Superior temporal gyrus (tissue), 1 donor: ENCODE measurements around the gene ADGRD2.

ENCODE experiments used
- DNase-seq: peaks from one replicate; pipeline ENCODE4 v3.0.0-alpha.2; 2016; ENCODE audit errors: extremely low spot score

The ADGRD2 gene

DNA sequence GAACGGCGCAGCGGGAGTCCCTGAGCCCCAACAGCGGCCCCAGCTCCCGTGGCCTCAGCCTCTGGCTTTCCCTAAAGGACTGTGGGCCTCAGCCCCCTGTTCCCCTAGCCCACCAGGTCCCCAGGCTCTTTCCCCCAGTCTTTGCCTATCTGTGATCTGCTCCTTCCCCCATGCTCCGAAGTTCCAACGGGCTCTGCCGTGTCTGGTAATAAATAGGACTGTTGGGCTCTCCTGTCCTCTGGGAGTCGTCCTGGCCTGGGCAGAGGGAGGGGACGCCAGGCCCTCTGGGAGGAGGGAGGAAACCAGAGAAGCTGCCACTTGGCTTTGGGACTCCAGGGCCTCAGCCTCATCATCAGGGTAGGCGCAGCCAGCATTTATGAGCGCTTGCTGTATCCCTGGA, 28.1 kb downstream of the ADGRD2 start:
- DNase-seq = no peak

DNA sequence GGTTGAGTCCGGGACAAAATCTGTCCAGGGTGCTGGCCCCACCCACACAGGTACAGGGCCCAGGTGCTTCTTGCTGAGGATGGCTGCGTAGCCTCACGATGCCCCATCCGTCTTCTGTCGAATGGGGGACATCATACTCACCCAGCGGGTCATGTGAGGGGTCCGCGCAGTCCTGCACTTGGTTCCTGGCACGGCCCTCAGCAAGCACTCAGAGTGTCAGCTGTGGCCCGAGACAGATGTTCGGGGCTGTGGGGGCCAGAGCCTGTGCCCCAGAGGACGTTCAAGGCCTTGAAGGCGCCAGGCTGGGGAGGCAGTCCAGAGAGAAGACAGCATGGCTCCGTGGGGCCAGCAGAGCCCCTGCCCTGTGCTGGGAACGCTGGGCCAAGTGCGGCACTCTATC, 29.1 kb downstream of the ADGRD2 start:
- DNase-seq = no peak

DNA sequence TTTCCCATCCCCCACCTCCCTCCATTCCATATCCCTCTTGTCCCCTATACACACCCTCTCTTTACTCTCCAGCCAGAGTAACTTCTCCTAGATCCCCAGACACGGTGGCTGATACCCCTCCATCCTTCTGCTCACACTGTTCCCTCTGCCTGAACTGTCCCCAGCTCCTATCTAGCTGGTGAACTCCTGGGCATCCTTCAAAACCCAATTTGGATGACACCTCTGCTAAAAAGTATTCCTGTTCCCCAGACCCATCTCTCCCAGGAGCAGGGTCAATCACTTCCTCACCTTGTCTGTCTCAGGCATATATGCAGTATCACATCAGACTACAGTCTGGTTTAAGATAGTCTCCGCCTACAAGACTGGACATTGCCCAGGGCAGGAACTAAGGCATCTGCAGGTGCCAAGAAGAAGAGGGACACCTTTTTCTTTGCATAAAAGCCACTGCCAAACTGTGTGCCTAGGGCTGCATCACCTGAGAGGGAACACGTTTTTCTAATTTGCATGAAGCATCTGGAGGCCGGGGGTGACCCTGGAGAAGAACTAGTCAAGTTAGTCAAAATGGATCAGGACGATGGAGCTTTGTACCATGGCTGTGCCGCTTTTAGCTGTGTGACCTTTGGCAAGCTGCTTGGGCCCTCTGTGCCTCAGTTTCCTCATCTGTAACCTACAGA, 29.8 kb downstream of the ADGRD2 start:
- DNase-seq = no peak

DNA sequence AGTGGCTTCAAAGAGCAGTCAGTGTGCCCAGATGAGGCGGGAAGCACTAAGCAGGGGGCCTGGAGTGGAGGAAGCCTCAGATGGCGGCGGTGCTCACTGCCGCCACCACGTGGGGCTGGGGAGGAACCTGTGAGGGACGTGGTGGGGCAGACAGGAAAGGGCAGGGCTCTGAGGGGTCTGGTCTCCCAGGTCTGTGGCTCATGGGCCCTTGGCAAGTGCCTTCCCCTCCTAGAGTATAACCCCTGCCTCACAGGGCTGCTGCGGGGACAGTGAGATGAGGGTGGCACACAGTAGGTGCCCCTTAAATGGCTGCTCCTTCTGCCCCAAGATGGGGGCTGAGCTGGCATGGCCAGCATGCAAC, 30.4 kb downstream of the ADGRD2 start:
- no peak for DNase-seq

DNA sequence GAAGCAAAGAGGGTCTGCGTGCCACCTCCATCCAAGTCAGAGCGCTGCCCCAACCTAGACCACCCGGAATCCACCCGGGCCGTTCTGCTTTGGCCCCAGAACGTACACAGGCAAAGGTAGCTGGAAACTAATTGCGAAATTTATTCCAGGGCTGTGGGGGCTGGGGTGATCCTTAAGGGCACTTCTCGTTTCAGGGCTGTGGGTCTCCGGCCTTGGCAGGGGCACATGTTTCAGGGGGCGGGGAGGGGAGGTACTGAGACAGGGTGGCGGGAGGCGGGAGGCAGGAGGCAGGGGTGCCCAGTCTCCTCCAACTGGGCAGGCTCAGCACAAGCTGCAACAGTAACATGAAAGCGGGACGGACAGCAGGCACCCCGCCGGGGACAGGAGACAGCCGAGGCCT, 30.9 kb downstream of the ADGRD2 start:
- DNase-seq = no peak

DNA sequence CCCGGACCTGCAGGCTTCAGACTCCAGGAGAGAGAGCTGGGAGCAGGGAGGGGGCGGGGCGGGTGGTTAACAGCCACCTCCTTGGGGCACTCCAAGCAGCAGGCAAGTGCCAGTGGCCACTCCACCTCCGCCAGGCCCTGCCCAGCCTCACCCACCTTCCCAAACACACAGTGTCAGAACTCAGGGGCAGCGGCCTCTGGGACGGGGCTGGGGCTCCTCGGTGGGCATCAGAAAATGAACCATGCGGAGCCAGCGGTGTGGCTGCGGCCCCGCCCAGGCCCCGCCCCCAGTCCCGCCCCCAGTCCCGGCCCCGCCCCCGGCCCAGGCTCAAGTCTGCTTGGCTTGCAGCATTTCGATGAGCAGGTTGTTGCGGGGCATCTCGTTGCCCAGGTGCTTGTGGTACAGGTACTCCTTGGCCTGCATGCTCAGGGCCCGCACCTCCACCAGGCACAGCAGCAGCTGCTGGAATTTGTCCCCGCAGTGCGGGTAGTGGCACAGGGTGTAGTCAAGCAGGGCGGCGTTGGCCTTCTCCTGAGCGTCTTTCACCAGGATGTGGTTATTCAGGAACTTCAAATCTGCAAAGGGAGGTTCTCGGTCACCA, 32.3 kb downstream of the ADGRD2 start:
- no peak for DNase-seq

DNA sequence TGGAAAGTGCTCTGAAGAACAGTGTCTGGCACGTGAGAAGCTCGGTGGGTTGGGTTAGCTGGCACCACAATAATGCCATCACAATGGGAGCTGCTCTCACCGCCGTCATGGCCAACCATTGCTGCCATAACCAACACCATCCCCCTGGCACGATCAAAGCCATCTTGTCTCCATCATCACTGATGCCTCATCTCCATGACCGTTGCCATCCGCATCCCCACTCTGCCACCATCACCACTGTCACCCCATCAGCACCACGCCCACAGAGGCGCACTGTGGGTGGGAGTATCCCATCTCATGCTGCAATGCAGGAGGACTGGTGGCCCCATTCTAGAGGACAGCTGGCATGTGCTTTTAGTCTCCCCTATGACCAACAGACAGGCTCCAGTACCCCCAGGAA, 33.2 kb downstream of the ADGRD2 start:
- no peak for DNase-seq

DNA sequence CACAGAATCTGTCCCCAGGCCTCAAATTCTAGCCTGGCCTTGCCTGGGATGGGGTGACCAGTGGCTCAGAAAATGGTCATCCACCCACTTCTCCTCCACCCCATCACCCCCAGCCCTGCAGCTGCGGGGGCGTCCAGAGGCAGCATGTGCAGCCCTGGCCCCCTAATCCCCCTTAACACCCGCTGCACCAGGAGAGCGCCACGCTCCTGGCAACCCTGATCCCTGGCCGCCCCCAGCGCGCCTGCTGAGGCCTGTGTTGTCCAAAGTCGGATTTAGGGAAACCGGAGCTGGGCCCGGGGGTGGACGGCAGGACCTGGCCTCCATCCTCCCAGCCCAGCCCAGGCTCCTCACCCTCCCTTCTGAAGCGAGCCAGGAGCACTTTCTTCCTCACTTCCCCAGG, 35.0 kb downstream of the ADGRD2 start:
- no peak for DNase-seq

DNA sequence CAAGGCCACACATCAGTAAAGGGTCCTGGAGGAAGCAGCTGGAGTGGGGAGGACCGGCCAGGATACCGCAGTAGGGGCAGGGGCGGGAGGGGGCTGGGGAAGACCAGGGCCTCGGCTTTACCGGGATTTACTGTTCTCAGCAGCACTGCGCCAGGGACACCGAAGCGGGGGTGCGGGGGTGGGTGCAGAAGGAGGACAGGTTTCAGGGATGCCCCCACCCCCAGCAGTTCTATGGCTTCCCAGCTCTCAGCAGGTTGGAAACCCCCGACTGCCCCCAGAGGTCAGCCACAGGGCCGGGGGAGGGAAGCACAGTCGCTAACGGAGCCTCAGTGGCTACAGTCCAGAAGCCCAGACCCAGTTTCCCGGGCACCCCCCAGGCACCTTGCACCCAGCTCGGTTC, 35.7 kb downstream of the ADGRD2 start:
- no peak for DNase-seq

DNA sequence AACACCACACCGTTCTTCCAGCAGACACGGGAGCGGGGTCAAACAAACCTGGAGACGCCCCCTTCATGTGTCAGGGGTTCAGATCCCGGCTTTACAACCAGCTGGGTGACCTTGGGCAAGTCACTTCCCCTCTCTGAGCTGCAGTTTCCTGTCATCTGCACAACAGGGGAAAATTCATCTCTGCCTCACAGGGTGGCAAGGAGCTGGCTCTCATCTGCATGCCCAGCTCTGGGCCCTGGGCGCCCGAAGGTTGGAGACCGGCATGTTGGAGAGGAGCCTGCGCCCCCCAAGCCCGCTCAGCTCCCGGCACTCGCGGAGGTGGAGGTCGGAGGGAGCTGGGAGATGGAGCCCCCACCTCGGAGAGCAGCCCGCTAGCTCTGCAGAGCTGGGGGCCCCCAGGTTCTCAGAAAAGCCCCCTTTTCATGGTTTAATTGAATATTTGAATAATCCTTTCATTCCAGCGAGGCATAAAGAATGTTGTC, 36.6 kb downstream of the ADGRD2 start:
- no peak for DNase-seq

DNA sequence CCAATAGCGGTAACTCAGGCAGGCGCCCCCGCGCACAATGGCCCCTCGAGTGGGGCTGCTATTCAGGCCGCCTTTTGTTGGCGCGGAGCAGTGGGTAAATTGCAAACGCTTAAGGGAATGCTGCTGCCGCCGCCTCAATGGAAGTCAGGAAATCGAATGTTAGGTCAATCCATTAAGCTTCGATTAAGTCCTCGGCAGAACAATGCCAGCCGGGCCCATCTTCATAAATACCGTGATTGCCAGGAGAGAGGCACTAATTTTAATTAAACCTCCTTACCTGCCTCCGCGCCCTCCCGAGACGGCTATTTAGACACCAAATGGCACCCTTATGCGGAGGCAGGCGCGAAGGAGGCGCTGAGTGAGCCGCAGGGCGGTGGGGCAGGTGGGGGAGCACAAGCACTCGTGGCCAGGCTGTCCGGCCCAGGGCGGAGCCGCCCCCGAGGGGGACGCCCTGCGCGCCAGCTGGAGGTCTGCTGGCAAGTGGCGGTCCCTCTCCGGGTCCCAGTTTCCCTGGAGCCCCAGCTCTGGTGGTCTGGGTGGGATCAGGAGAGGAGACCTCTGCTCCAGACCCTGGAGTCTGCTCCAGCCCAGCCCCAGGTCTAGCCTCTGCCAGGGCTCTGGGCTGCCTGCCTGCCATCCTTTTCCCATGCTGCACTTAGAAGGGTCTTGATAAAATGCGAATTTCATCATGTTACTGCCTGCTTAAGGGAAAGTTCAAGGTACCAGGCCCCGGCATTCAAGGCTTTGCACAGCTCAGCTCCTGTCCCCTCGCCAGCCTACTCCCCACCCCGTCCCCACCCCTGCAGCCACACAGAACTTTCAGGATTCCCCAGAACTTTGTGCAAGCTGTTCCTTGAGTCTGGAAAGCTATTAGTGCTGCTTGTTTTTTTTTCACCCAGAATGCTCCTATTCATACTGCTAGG, 37.3 kb downstream of the ADGRD2 start:
- DNase-seq = no peak

DNA sequence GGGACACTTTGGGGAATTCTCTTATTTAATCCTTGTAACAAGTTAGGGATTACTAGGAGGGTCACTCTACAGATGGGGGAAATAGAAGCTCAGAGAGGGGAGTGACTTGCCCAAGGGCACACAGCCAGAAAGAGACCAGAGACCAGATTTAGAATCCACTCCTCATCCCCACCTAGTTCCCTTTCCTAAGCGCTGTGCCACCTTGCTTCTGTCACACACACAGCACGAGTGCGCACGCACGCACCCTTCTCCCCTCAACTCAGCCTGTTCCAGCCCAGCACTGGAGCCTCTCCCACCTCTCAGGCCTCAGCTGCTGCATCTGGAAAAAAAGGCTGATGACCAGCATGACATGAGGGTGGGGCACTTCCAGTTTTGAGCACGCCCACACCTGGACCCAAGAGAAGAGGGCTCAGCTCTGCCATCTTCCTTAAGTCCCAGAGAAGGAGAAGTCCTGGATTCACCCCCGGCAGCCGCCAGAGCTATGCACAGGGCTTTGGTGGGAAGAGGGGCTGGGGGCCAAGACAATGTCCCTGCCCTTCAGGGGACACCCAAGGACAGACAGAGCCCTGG, 38.5 kb downstream of the ADGRD2 start:
- DNase-seq = no peak

DNA sequence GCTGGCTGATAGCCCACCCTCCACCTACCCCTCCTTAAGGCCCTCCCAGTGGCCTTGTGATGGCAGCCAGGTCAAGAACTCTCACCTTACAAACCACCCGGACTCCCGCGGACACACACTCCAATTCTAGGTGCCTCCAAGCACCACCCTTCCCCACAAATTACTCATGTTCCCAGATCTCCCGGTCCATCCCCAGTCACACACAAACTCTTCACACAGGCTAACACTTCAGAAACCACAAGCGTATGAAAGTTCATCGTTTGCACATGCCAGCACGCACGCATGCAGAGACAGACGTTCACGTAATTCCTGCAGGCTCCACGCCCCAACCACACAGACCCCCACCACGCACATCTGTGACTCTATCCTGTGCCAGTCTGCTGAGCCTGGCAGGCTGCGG, 39.0 kb downstream of the ADGRD2 start:
- no peak for DNase-seq

DNA sequence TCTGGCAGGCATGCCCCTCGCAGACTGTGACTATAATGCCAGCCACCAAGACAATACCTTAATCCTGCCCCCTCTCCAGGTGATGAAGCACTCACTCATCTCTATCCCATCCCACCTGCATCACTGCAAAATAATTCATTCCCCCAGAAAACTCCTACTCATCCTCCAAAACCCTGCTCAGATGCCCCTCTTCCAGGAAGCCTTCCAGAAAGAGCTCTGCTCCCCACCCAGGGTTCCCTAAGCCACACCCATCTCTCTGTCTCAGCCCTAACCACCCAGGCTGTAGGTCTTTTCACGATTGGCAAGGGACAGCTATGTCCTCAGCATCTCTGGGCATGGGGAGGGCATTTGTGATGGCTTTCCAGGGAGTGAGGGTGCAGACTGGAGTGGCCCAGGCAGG, 39.8 kb downstream of the ADGRD2 start:
- no peak for DNase-seq

DNA sequence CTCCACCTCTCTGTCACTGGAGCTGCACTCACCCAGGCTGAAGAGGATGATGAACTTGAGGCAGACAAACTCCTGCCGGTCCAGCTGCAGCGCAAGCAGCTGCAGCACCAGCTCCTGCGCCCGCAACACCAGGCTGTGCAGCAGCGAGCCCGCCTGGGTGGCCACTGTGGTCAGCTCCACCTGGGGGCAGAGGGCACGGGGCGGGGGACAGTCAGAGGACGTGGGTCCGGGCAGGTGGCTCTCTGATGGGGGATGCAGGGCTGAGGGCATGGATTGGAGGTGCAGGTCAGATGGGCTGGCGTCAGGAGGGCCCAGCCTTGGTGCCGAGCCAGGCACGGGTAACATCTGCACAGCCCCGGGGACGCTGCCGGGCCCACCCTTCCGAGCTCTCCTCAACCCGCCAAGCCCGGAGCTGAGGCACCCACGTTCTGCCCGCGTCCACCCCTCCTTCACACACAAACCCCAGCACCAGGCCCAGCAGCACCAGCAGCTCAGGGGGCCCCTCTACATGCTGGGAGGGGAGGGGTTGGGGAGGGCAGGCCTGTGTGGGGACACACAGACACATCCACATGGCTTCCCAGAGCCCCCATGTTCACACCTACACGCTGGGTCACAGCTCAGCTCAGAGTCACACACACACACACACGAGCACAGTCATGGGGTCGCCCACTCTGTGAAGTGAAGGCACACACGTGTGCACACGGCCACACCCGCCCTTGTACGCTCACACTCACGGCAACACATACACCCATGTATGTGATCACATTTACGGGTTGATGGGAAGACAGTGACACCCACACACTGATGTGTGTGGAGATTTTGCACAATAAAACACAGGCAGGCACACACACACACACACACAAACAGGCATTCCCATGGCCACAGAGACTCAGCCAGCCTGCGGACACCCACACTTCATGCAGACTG, 41.1 kb downstream of the ADGRD2 start:
- DNase-seq = no peak

DNA sequence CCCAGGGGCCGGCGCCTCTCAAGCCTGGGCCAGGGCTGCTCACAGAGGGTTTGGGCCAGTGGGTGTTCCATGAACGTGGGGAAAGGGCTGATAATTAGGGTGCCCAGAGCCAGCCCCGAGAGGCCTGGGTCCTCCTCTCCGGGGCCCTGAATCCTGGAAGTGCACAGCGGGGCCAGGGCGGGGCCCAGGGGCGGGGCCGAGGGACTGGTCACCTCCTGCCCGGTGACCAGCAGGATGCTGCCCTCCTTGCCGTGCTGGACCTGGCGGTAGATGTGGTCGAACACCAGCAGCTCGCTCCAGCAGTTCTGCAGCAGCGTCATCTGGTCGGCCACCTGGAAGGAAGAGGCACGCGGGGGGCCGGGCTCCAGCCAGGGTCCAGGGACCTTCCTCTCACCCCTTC, 42.6 kb downstream of the ADGRD2 start:
- DNase-seq = no peak

DNA sequence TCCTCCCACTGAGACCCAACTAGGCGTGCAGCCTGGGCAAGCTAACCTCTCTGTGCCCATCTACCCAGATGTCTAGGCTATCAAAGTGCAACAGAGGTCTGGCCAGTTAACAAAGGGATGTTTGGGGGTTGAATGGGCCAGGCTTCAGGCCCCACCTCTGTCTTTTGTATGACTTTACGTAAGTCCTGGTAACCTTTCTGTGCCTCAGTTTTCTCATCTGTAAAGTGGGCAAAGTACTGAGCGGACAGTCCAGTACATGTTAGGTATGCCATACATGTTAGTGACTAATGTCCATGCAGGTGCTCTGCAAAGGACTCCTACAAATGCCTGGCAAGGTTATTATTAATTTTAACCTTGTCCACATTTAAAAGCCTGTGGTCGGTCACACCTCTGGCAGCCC, 43.0 kb downstream of the ADGRD2 start:
- no peak for DNase-seq

DNA sequence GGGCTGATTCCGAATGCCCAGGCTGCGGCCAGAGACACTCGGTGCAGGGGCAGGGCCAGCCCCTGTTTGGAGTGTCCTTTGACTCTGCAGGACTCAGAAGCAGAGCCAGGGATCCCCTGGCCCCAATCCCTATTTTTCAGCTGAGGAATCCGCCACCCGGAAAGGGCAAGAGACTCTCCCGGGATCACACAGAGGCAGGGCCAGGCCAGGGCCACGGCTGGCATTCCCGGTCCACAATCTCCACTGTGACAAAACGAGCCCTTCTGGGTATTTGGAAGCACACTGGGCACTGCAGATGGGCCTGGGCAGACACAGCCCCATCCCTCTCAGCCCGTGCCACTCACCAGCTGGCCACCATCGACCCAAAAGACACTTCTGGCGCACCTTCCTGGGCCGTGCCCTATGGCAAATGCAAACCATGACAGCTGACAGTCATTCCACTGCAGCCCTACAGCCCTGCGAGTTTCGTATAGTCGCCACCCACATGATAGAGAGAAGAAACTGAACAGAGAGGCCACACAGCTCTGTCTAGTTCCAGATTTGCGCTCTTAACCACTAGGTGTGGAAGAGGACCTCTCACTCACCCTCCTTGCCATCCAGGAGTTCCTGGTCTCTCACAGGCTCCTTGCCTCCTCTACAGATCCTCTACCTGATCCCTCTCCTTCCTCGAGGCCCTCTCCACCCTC, 43.7 kb downstream of the ADGRD2 start:
- no peak for DNase-seq

DNA sequence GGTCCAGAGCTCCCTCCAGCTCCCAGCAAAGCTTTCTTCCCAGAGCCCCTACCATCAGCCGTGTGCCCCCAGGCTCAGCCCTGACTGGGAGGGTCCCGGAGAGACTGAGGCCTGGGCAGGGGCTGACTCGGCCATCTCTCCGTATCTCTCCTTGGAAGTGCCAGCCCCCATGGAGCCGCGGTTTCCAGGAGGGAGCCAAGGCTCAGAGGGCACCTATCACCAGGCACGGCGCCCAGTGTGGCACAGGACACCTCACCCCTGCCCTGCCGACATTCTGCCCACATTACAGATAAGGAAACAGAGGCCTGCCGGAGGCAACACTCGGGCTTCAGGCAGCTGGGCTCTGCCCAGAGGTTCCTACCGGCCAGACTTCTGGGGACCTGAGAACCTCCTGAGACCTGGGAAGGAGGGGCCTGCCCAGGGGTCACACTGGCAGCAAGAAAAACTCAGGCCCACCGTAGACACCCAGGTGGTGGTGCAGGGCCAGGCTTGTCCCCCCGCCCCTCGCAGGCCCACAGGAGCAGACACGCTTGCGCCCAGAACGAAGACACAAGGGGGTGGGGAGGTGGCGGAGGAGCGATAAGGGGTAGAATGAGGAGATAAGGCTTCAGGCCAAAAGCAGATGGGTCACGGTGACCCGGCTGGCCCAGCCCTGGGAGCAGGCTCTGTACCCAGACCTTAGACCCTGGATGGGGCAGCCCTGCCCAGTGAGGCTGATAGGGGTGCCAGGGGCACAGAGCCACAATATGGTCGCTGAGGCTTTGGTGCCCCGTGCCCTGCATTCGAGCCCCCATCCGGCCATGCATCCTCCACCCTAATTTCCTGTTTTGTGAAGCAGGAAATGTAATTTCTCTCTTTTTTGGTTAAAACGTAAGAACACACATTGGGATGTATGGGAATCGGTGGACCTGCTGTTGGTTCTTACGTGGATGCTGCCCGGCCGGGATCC, 45.1 kb downstream of the ADGRD2 start:
- DNase-seq = no peak

DNA sequence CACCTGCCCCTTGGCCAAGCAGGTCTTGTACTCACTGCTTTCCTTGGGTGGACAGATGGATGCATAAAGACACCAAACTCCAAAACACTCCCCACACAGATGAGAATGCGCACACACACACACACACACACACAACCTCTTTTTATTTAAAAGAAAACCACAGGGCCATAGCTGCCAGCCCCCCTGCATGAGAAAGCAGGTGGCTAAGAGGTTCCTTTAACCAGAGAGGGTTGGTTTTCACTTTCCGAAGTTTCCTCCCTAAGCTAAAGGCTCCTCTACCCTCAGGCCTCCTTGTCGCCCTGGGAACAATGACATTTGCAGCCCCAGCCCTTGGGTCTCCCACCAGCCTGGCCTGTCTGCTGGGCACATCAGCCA, 45.8 kb downstream of the ADGRD2 start:
- no peak for DNase-seq
